ENCODE data around the gene LRRC51.

DNA sequence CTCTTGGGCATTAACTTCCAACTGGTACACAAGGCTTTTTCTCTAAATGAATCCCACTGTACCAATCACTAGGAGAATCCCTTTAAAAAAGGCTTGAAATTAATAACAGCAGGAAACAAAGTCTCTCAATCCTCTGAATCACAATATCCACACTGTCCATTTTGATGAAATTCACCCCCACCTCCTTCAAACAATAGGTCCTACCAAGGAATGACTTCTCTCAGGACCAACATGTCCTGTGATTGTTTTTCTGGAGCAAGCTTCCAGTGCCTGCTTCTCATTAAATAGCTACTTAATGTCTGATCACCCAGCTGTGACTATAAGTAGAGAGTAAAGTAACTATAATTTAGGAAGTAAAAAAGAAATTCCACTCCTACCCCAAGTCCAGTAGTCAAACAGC lies 13.4 kb upstream of the LRRC51 start:
- TF ChIP-seq, protein P1, sequence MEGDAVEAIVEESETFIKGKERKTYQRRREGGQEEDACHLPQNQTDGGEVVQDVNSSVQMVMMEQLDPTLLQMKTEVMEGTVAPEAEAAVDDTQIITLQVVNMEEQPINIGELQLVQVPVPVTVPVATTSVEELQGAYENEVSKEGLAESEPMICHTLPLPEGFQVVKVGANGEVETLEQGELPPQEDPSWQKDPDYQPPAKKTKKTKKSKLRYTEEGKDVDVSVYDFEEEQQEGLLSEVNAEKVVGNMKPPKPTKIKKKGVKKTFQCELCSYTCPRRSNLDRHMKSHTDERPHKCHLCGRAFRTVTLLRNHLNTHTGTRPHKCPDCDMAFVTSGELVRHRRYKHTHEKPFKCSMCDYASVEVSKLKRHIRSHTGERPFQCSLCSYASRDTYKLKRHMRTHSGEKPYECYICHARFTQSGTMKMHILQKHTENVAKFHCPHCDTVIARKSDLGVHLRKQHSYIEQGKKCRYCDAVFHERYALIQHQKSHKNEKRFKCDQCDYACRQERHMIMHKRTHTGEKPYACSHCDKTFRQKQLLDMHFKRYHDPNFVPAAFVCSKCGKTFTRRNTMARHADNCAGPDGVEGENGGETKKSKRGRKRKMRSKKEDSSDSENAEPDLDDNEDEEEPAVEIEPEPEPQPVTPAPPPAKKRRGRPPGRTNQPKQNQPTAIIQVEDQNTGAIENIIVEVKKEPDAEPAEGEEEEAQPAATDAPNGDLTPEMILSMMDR (IDR thresholded peaks at IDR 0.05), result no peak
- TF ChIP-seq EZH2 (IDR thresholded peaks at IDR 0.05; ENCODE audit: borderline replicate concordance, insufficient read depth, low read depth, low read length, poor library complexity, severe bottlenecking), result no peak
